KMS-11 (cell line): ENCODE results near the gene ARL15.

Source experiments
- H2AFZ ChIP-seq: fragments of 200-600 bp; sonication (generic); 2 replicates; pipeline ENCODE4 v1.6.1; 2016; ENCODE audit warnings: antibody characterized with exemption, mixed run types, low read depth
- H3K27ac ChIP-seq: fragments of 200-600 bp; sonication (generic); 2 replicates; pipeline ENCODE4 v1.6.1; 2016; ENCODE audit warnings: mild to moderate bottlenecking, mixed run types
- H3K27me3 ChIP-seq: fragments of 200-600 bp; sonication (generic); 2 replicates; pipeline ENCODE4 v1.6.1; 2017; ENCODE audit warnings: mild to moderate bottlenecking, low read depth, mixed run types, moderate library complexity; ENCODE audit not compliant: insufficient read depth
- H3K36me3 ChIP-seq: fragments of 200-600 bp; sonication (generic); 2 replicates; pipeline ENCODE4 v1.6.1; 2017; ENCODE audit warnings: mild to moderate bottlenecking, mixed run types; ENCODE audit not compliant: insufficient read depth
- H3K4me1 ChIP-seq: fragments of 200-600 bp; sonication (generic); 2 replicates; pipeline ENCODE4 v1.6.1; 2016; ENCODE audit warnings: mild to moderate bottlenecking, low read depth, mixed run types; ENCODE audit not compliant: poor library complexity, severe bottlenecking
- H3K4me2 ChIP-seq: fragments of 200-600 bp; sonication (generic); 2 replicates; pipeline ENCODE4 v1.7.0; 2016; ENCODE audit warnings: mild to moderate bottlenecking, mixed run types
- H3K4me3 ChIP-seq: fragments of 200-600 bp; sonication (generic); IDR thresholded peaks from 2 replicates; pipeline ENCODE4 v1.6.1; 2017; ENCODE audit warnings: low read depth, low read length, mixed read lengths; ENCODE audit not compliant: insufficient read depth
- H3K79me2 ChIP-seq: fragments of 200-600 bp; sonication (generic); 2 replicates; pipeline ENCODE4 v1.6.1; 2016; ENCODE audit warnings: low read depth, mixed run types; ENCODE audit not compliant: insufficient read depth
- H3K9ac ChIP-seq: fragments of 200-600 bp; sonication (generic); 2 replicates; pipeline ENCODE4 v1.6.1; 2016; ENCODE audit warnings: mild to moderate bottlenecking, mixed run types
- H4K20me1 ChIP-seq: fragments of 200-600 bp; sonication (generic); 2 replicates; pipeline ENCODE4 v1.6.1; 2016; ENCODE audit warnings: mild to moderate bottlenecking, mixed run types; ENCODE audit not compliant: insufficient read depth
- CTCF ChIP-seq: fragments of 200-600 bp; sonication (generic); conservative IDR thresholded peaks from 2 replicates; pipeline ENCODE4 v1.6.1; 2017; ENCODE audit warnings: low read depth, mild to moderate bottlenecking, antibody characterized with exemption, low read length, moderate library complexity, mixed read lengths

ARL15 gene

GRCh38 chr5:53948598-53948997, 361.8 kb downstream of the ARL15 start:
- Histone ChIP-seq H3K27me3 (no peaks in the 10 kb centered on the region), H3K9ac (no peak overlapping the region), H3K79me2 (no peaks in the 10 kb centered on the region), H2AFZ (no peak overlapping the region), H3K4me1 (no peaks in the 10 kb centered on the region), H3K27ac (no peak overlapping the region), H3K4me3 (no peak overlapping the region), H3K36me3 (no peaks in the 10 kb centered on the region), H4K20me1 (no peaks in the 10 kb centered on the region), H3K4me2 (no peak overlapping the region)
- no peak for TF ChIP-seq CTCF

- Histone ChIP-seq H3K4me3 (no peak overlapping the region), H4K20me1 (no peaks in the 10 kb centered on the region), H3K4me2 (no peak overlapping the region), H3K36me3 (no peaks in the 10 kb centered on the region), H3K79me2 (no peaks in the 10 kb centered on the region), H3K4me1 (no peaks in the 10 kb centered on the region), H3K9ac (no peak overlapping the region), H3K27ac (no peak overlapping the region), H3K27me3 (no peaks in the 10 kb centered on the region), H2AFZ (no peak overlapping the region)
- no peak for TF ChIP-seq CTCF
Measured at GRCh38 chr5:53946405-53947100, 363.8 kb downstream of the ARL15 start.

- Histone ChIP-seq H2AFZ (no peak overlapping the region), H3K9ac (no peak overlapping the region)
Measured at GRCh38 chr5:53944981-53945380, 365.4 kb downstream of the ARL15 start.

GRCh38 chr5:53943938-53944337, 366.4 kb downstream of the ARL15 start:
- no peak for TF ChIP-seq CTCF
- no peak overlapping the region for H3K4me2 ChIP-seq
- no peaks in the 10 kb centered on the region for H3K4me1 ChIP-seq
- H3K36me3 ChIP-seq, result no peaks in the 10 kb centered on the region
- no peak overlapping the region for H3K9ac ChIP-seq
- H2AFZ ChIP-seq, result no peak overlapping the region
- H3K4me3 ChIP-seq, result no peak overlapping the region
- H3K27me3 ChIP-seq, result no peaks in the 10 kb centered on the region
- H3K27ac ChIP-seq, result no peak overlapping the region
- H3K79me2 ChIP-seq, result no peaks in the 10 kb centered on the region
- no peaks in the 10 kb centered on the region for H4K20me1 ChIP-seq

More at GRCh38 chr5:53944981-53945380, 365.4 kb downstream of the ARL15 start:
- no peaks in the 10 kb centered on the region for H4K20me1 ChIP-seq
- H3K79me2 ChIP-seq, result no peaks in the 10 kb centered on the region
- H3K4me1 ChIP-seq, result no peaks in the 10 kb centered on the region
- TF ChIP-seq CTCF, result no peak
- H3K4me3 ChIP-seq, result no peak overlapping the region
- H3K27ac ChIP-seq, result no peak overlapping the region
- H3K36me3 ChIP-seq, result no peaks in the 10 kb centered on the region
- no peak overlapping the region for H3K4me2 ChIP-seq
- no peaks in the 10 kb centered on the region for H3K27me3 ChIP-seq
